Measurements from ENCODE around the gene CALM1. TPM values are rescaled to one million over a fixed set of nuclear protein-coding genes. Genes with fewer than 3 reads are reported as not detected.

Gene CALM1
- total RNA-seq, 3 donors from 2014 or later (not counting 1 experiment from before 2014, with no cell fraction given) = 868 to 1,074 (median 907) TPM

- H3K27me3 Mint-ChIP-seq (ENCODE audit: low read depth in 2 of 2) = peaks cover 6 to 14% of the 10 kb centered on the region in 2 donors
- H3K27me3 ChIP-seq (ENCODE audit: control insufficient read depth, insufficient read depth, low read length) = no peaks in the 10 kb centered on the region
- H3K36me3 ChIP-seq (ENCODE audit: control insufficient read depth, insufficient read depth, low read length) = no peaks in the 10 kb centered on the region
- intact Hi-C loops (cut with micrococcal nuclease) = no loop called here
- WGBS (ENCODE audit: insufficient coverage) = 79% methylated on average over 6 of the region's 6 CpGs
- peaks cover 4% of the 10 kb centered on the region for H3K4me1 ChIP-seq (ENCODE audit: control insufficient read depth, insufficient read depth, low read length)
- no peak overlapping the region for H3K4me3 Mint-ChIP-seq
- H3K4me1 Mint-ChIP-seq = no peaks in the 10 kb centered on the region
- no peaks in the 10 kb centered on the region for H3K9me3 ChIP-seq (ENCODE audit: control insufficient read depth, insufficient read depth, low read length)
- H3K27ac Mint-ChIP-seq = no peak overlapping the region
- TF ChIP-seq CTCF (IDR thresholded peaks at IDR 0.05) = no peak
- ATAC-seq (no peak), DNase-seq (no peak)
- no peak overlapping the region for H3K27ac ChIP-seq (ENCODE audit: low read length)
- H3K36me3 Mint-ChIP-seq = no peaks in the 10 kb centered on the region
- no peak overlapping the region for H3K4me3 ChIP-seq (ENCODE audit: low read length)
- H3K9me3 Mint-ChIP-seq = no peaks in the 10 kb centered on the region
These were observed 53.3 kb downstream of the CALM1 start for GRCh38 chr14:90450151-90450550.

- no peaks in the 10 kb centered on the region for H3K9me3 Mint-ChIP-seq
- Histone ChIP-seq H3K4me1 (ENCODE audit: control insufficient read depth, insufficient read depth, low read length) (peaks cover 4% of the 10 kb centered on the region), H3K27me3 (ENCODE audit: control insufficient read depth, insufficient read depth, low read length) (no peaks in the 10 kb centered on the region), H3K27ac (ENCODE audit: low read length) (no peak overlapping the region), H3K9me3 (ENCODE audit: control insufficient read depth, insufficient read depth, low read length) (no peaks in the 10 kb centered on the region), H3K4me3 (ENCODE audit: low read length) (no peak overlapping the region), H3K36me3 (ENCODE audit: control insufficient read depth, insufficient read depth, low read length) (no peaks in the 10 kb centered on the region)
- DNase-seq (no peak), ATAC-seq (no peak)
- no peaks in the 10 kb centered on the region for H3K36me3 Mint-ChIP-seq
- no peak overlapping the region for H3K27ac Mint-ChIP-seq
- TF ChIP-seq CTCF (IDR thresholded peaks at IDR 0.05) = no peak
- no peaks in the 10 kb centered on the region for H3K4me1 Mint-ChIP-seq
- peaks cover 6 to 14% of the 10 kb centered on the region in 2 donors for H3K27me3 Mint-ChIP-seq (ENCODE audit: low read depth in 2 of 2)
- intact Hi-C loops (cut with micrococcal nuclease) = no loop called here
- H3K4me3 Mint-ChIP-seq = no peak overlapping the region
- 91% methylated on average over 3 of the region's 3 CpGs for WGBS (ENCODE audit: insufficient coverage)
These were observed 53.8 kb downstream of the CALM1 start for GRCh38 chr14:90450667-90451066.

GRCh38 chr14:90451443-90451842 is 54.6 kb downstream of the CALM1 start:
- Mint-ChIP-seq H3K36me3 (no peaks in the 10 kb centered on the region), H3K9me3 (no peaks in the 10 kb centered on the region), H3K4me3 (no peak overlapping the region), H3K27me3 (ENCODE audit: low read depth in 2 of 2) (peaks cover under 1 to 12% of the 10 kb centered on the region in 2 donors), H3K4me1 (no peaks in the 10 kb centered on the region), H3K27ac (no peak overlapping the region)
- no peak for TF ChIP-seq CTCF (IDR thresholded peaks at IDR 0.05)
- no peak overlapping the region for H3K4me3 ChIP-seq (ENCODE audit: low read length)
- peaks cover 4% of the 10 kb centered on the region for H3K4me1 ChIP-seq (ENCODE audit: control insufficient read depth, insufficient read depth, low read length)
- no peak for DNase-seq
- H3K9me3 ChIP-seq (ENCODE audit: control insufficient read depth, insufficient read depth, low read length) = no peaks in the 10 kb centered on the region
- H3K27me3 ChIP-seq (ENCODE audit: control insufficient read depth, insufficient read depth, low read length) = no peaks in the 10 kb centered on the region
- no peak overlapping the region for H3K27ac ChIP-seq (ENCODE audit: low read length)
- intact Hi-C loops (cut with micrococcal nuclease) = no loop called here
- ATAC-seq = no peak
- no peaks in the 10 kb centered on the region for H3K36me3 ChIP-seq (ENCODE audit: control insufficient read depth, insufficient read depth, low read length)
- 95% methylated on average over 12 of the region's 13 CpGs for WGBS (ENCODE audit: insufficient coverage)

GRCh38 chr14:90451961-90452360 is 55.1 kb downstream of the CALM1 start:
- H3K9me3 Mint-ChIP-seq = no peaks in the 10 kb centered on the region
- peaks cover 4% of the 10 kb centered on the region for H3K4me1 ChIP-seq (ENCODE audit: control insufficient read depth, insufficient read depth, low read length)
- no peak overlapping the region for H3K27ac ChIP-seq (ENCODE audit: low read length)
- no peak overlapping the region for H3K27ac Mint-ChIP-seq
- intact Hi-C loops (cut with micrococcal nuclease) = no loop called here
- no peak overlapping the region for H3K4me3 ChIP-seq (ENCODE audit: low read length)
- no peaks in the 10 kb centered on the region for H3K4me1 Mint-ChIP-seq
- ATAC-seq (no peak), DNase-seq (no peak)
- no peak for TF ChIP-seq CTCF (IDR thresholded peaks at IDR 0.05)
- H3K9me3 ChIP-seq (ENCODE audit: control insufficient read depth, insufficient read depth, low read length) = no peaks in the 10 kb centered on the region
- no peaks in the 10 kb centered on the region for H3K27me3 ChIP-seq (ENCODE audit: control insufficient read depth, insufficient read depth, low read length)
- WGBS (ENCODE audit: insufficient coverage) = 38% methylated on average over 4 of the region's 4 CpGs
- H3K4me3 Mint-ChIP-seq = no peak overlapping the region
- no peaks in the 10 kb centered on the region for H3K36me3 Mint-ChIP-seq
- peaks cover 0 to 8% of the 10 kb centered on the region in 2 donors for H3K27me3 Mint-ChIP-seq (ENCODE audit: low read depth in 2 of 2)
- H3K36me3 ChIP-seq (ENCODE audit: control insufficient read depth, insufficient read depth, low read length) = no peaks in the 10 kb centered on the region

Data from natural killer cell (primary cell).